RWPE2 (cell line): Measurements from ENCODE around the gene ZNF492.

Source experiments
- ATAC-seq: fragments of 200-7000 bp; cut with Tn5 transposase; 3 replicates; pipeline ENCODE4 v1.9.1; 2021; ENCODE audit warnings: low read depth
- DNase-seq: peaks from one replicate; pipeline ENCODE4 v3.0.0-alpha.2; 2020; ENCODE audit warnings: low spot score
- H3K27ac ChIP-seq: fragments of 450-650 bp; 2 replicates; pipeline ENCODE4 v1.5.1; 2017; ENCODE audit warnings: mild to moderate bottlenecking; ENCODE audit not compliant: poor library complexity, severe bottlenecking
- H3K27me3 ChIP-seq: fragments of 250-450 bp; sonication (Bioruptor Pico); 2 replicates; pipeline ENCODE4 v1.5.1; 2021; ENCODE audit warnings: mild to moderate bottlenecking, moderate library complexity; ENCODE audit not compliant: insufficient read depth, poor library complexity, severe bottlenecking
- H3K36me3 ChIP-seq: fragments of 250-450 bp; sonication (Bioruptor Pico); 2 replicates; pipeline ENCODE4 v1.5.1; 2020; ENCODE audit warnings: low read depth, mild to moderate bottlenecking, moderate library complexity
- H3K4me1 ChIP-seq: fragments of 250-450 bp; sonication (Bioruptor Pico); 2 replicates; pipeline ENCODE4 v1.5.1; 2021; ENCODE audit warnings: mild to moderate bottlenecking, moderate library complexity; ENCODE audit not compliant: insufficient read depth, poor library complexity, severe bottlenecking
- H3K4me3 ChIP-seq: fragments of 250-450 bp; sonication (Bioruptor Pico); 2 replicates; pipeline ENCODE4 v1.5.1; 2021; ENCODE audit warnings: mild to moderate bottlenecking, moderate library complexity; ENCODE audit not compliant: severe bottlenecking
- H3K9me3 ChIP-seq: fragments of 250-450 bp; sonication (Bioruptor Pico); 2 replicates; pipeline ENCODE4 v1.5.1; 2021; ENCODE audit warnings: mild to moderate bottlenecking, moderate library complexity; ENCODE audit not compliant: severe bottlenecking
- TF ChIP-seq, protein P1 (sequence below): fragments of 450-650 bp; IDR thresholded peaks from one replicate; pipeline ENCODE4 v1.5.1; 2017; ENCODE audit warnings: mild to moderate bottlenecking, moderate library complexity; ENCODE audit not compliant: poor library complexity, severe bottlenecking

Gene ZNF492

DNA sequence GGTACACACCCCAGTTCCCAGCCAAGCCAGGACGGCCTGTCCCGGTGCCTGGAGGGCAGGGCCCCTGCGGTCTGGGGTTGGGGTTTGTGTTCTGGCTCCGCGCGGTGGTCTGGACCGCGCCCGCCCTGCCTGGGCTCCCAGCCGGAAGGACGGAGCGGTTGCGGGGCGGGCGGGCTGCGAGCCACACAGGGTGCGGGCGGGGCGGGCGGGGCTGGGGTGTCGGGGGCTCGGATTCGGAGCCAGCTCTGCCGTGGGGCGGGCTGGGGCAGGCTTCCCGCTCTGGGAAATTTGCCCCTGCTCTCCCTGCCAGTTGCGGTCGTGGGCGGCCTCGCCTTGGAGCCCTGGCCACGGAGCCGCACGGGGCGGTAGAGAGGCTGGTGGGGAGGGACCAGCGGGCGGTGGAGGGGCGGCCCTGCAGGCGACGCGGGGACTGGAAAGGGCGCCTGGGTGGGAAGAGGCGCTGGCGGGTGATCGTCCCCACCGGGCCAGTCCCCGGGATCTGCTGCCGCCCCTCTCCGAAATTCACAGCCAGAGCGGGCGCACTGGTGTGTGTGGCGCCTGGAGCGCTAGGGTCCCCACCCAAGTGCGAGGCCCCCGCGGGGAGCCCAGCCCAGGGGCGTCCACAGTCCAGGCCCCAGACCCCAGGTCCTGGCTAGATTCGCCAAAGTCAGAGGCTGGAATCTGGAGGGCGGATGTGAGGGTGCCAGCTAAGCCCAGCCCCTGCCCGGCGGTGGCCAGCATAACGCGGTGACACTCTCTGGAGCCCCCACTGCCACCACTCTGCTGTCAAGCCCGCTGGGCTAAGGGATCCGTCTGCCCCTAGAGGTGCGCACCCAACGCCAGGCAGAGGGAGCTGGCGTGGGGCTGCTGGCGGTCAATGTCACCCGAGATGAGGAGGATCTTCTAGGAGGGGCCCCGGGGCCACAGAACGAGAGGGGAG lies 11.0 kb upstream of the ZNF492 start:
- DNase-seq (no peak), ATAC-seq (no peak)
- Histone ChIP-seq H3K36me3 (no peaks in the 10 kb centered on the region), H3K4me3 (no peak overlapping the region), H3K27me3 (no peaks in the 10 kb centered on the region), H3K27ac (no peak overlapping the region), H3K9me3 (peaks cover 6% of the 10 kb centered on the region), H3K4me1 (no peaks in the 10 kb centered on the region)
- TF ChIP-seq, protein P1, sequence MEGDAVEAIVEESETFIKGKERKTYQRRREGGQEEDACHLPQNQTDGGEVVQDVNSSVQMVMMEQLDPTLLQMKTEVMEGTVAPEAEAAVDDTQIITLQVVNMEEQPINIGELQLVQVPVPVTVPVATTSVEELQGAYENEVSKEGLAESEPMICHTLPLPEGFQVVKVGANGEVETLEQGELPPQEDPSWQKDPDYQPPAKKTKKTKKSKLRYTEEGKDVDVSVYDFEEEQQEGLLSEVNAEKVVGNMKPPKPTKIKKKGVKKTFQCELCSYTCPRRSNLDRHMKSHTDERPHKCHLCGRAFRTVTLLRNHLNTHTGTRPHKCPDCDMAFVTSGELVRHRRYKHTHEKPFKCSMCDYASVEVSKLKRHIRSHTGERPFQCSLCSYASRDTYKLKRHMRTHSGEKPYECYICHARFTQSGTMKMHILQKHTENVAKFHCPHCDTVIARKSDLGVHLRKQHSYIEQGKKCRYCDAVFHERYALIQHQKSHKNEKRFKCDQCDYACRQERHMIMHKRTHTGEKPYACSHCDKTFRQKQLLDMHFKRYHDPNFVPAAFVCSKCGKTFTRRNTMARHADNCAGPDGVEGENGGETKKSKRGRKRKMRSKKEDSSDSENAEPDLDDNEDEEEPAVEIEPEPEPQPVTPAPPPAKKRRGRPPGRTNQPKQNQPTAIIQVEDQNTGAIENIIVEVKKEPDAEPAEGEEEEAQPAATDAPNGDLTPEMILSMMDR = no peak

DNA sequence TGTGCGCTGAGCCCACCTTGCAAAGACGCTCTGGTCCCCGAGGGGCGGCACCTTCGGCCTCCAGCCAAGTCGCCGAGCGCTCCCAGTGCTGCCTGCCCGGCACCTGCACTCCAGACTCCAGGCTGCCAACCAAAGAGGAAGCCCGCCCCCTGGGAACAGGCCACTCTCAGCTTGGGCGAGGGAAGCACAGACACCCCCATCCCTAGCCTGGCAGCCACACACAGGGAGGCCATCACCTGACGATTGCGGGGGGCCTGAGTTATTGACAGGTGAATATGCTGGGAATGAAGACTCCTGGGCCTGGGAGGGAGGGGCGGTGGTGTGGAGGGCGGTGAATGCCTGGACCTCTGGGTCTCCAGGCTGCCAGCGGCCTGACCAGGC lies 10.3 kb upstream of the ZNF492 start:
- TF ChIP-seq, protein P1 = no peak
- H3K27me3 ChIP-seq = no peaks in the 10 kb centered on the region
- no peak for ATAC-seq
- H3K27ac ChIP-seq = no peak overlapping the region
- peaks cover 6% of the 10 kb centered on the region for H3K9me3 ChIP-seq
- H3K4me3 ChIP-seq = no peak overlapping the region
- no peaks in the 10 kb centered on the region for H3K36me3 ChIP-seq
- DNase-seq = no peak
- no peaks in the 10 kb centered on the region for H3K4me1 ChIP-seq

DNA sequence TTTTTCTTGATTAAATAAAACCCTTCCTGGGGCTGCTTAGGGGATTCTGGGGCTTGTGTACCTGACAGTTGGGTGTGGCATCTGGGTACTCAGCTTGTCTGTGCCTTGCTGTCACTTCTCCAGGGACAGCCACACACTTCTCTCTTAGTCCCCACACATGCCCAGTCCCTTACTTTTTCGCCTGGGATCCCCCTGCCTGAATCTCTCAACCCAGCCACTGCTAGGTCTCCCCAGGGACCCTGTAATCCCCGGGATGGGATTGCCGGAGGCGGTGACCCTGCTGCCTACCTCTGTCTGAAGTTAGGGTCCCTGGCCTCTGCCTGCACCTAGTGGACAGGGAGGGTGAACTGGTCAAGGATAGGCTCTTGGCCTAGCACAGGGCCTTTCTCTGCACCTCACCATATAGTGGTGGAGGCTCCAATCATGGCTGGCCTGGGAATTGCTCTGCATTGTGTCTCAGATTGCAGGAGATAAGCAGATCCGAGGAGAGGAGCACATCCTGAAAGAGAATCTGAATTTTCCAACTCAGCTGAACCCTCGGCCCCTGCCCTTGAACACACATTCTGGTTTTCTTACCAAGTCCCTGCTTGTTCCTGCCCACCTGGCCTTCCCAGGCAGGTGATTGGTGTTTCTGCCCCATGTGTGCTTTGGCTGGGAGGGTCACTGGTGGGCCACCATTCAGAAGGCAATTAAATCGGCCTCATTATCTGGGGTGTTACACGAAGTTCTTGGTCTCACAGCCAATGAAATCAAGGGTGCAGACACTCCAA lies 8.7 kb upstream of the ZNF492 start:
- no peak overlapping the region for H3K27ac ChIP-seq
- no peak overlapping the region for H3K4me3 ChIP-seq
- H3K27me3 ChIP-seq = no peaks in the 10 kb centered on the region
- ATAC-seq = no peak
- no peak for DNase-seq
- H3K4me1 ChIP-seq = no peaks in the 10 kb centered on the region
- H3K9me3 ChIP-seq = peaks cover 6% of the 10 kb centered on the region
- TF ChIP-seq, protein P1 = no peak
- H3K36me3 ChIP-seq = no peaks in the 10 kb centered on the region

DNA sequence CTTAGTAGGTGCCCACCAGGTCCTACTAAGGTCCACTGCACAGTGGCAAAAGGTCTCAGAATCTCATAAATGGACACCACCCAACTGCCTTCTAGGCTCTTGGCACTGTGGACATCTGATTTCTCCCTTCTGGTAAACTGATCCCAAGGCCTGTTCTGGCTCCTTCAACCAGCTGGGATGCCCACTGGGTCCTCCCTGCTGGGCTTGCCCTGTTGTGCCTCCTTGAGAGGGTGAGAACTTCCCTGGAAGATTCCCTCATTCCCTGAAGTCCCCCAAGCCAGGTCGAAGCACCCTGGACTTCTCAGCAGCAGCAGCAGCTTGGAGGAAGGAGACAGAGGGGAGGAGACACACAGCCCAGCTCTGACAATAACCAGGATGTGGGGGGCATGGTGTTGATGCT lies 6.6 kb upstream of the ZNF492 start:
- no peak for DNase-seq
- Histone ChIP-seq H3K9me3 (peaks cover 6% of the 10 kb centered on the region), H3K27ac (no peak overlapping the region), H3K4me1 (no peaks in the 10 kb centered on the region), H3K27me3 (no peaks in the 10 kb centered on the region), H3K36me3 (no peaks in the 10 kb centered on the region), H3K4me3 (no peak overlapping the region)
- TF ChIP-seq, protein P1 = no peak
- ATAC-seq = no peak
